ENCODE data around the gene JMJD7.

Gene JMJD7

GRCh38 chr15:41865490-41866055 is 37.7 kb downstream of the JMJD7 start:
- DNase-seq (ENCODE audit: low read depth in 3 of 3): no peak

GRCh38 chr15:41866263-41866703 is 38.4 kb downstream of the JMJD7 start:
- no peak for DNase-seq (ENCODE audit: low read depth in 3 of 3)

GRCh38 chr15:41866872-41867579 is 39.1 kb downstream of the JMJD7 start:
- DNase-seq (ENCODE audit: low read depth in 3 of 3): no peak

- no peak for DNase-seq (ENCODE audit: low read depth in 3 of 3)
Measured at GRCh38 chr15:41868321-41868720, 40.4 kb downstream of the JMJD7 start.

GRCh38 chr15:41869770-41870688 is 42.1 kb downstream of the JMJD7 start:
- DNase-seq (ENCODE audit: low read depth in 3 of 3): no peak

- DNase-seq (ENCODE audit: low read depth in 3 of 3): peak; percentile 31 to 62 (median 41)
Measured at GRCh38 chr15:41870689-41871081, 42.8 kb downstream of the JMJD7 start.

GRCh38 chr15:41871175-41871905 is 43.4 kb downstream of the JMJD7 start:
- no peak for DNase-seq (ENCODE audit: low read depth in 3 of 3)

- DNase-seq (ENCODE audit: low read depth in 3 of 3): no peak
Measured at GRCh38 chr15:41872166-41872747, 44.4 kb downstream of the JMJD7 start.

GRCh38 chr15:41873711-41874110 is 45.8 kb downstream of the JMJD7 start:
- DNase-seq (ENCODE audit: low read depth in 3 of 3): no peak

- DNase-seq (ENCODE audit: low read depth in 3 of 3): no peak
Measured at GRCh38 chr15:41874736-41875135, 46.8 kb downstream of the JMJD7 start.

GRCh38 chr15:41876007-41876406 is 48.1 kb downstream of the JMJD7 start:
- no peak for DNase-seq (ENCODE audit: low read depth in 3 of 3)

- no peak for DNase-seq (ENCODE audit: low read depth in 3 of 3)
Measured at GRCh38 chr15:41876689-41877088, 48.8 kb downstream of the JMJD7 start.

GRCh38 chr15:41877631-41878354 is 49.9 kb downstream of the JMJD7 start:
- DNase-seq (ENCODE audit: low read depth in 3 of 3): no peak

GRCh38 chr15:41878355-41878699 is 50.4 kb downstream of the JMJD7 start:
- no peak for DNase-seq (ENCODE audit: low read depth in 3 of 3)

- DNase-seq (ENCODE audit: low read depth in 3 of 3): no peak
Measured at GRCh38 chr15:41879321-41879845, 51.5 kb downstream of the JMJD7 start.

GRCh38 chr15:41880156-41880877 is 52.4 kb downstream of the JMJD7 start:
- no peak for DNase-seq (ENCODE audit: low read depth in 3 of 3)

- DNase-seq (ENCODE audit: low read depth in 3 of 3): no peak
Measured at GRCh38 chr15:41881086-41881485, 53.2 kb downstream of the JMJD7 start.

GRCh38 chr15:41881550-41881919 is 53.6 kb downstream of the JMJD7 start:
- no peak for DNase-seq (ENCODE audit: low read depth in 3 of 3)

GRCh38 chr15:41881920-41882688 is 54.2 kb downstream of the JMJD7 start:
- DNase-seq (ENCODE audit: low read depth in 3 of 3): no peak
